Measurements from ENCODE around the gene ZNF317.
A peak's percentile ranks its signal among the peaks of the same experiment; 100 is the strongest.
"Not testable (repeated sequence)": the region's sequence is repeated elsewhere in the genome, so short reads cannot be mapped to it uniquely, and the experiment has no call there.

ZNF317 gene

DNA sequence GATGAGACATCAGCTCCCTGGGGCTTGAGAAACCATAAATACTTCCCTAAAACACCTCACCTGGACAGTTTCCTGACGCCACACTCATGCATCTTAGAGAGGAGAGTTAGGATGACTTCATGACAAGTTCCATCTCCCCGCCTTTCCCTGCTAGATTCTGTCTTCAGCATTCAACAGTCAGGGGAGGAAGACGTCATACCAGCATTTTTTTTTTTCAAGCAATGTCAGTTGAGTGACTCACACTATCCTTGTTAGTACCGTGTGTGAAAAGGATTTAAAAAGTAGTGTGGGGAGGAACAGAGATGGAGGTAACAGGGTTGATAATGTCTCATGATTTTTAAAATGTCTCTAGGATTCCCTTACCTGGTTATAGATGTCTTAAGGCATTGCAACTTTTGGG is 38.7 kb downstream of the ZNF317 start, which contains the start of gene OR7D2:
Gene OR7D2 (plus strand): TSS at position 79 of the 400 bp plus-strand sequence. CDS start 6,803 bp downstream, outside the sequence.
- no peak for DNase-seq

- no peak for DNase-seq
Measured at GRCh38 chr19:9183000-9183399, 42.8 kb downstream of the ZNF317 start.

DNA sequence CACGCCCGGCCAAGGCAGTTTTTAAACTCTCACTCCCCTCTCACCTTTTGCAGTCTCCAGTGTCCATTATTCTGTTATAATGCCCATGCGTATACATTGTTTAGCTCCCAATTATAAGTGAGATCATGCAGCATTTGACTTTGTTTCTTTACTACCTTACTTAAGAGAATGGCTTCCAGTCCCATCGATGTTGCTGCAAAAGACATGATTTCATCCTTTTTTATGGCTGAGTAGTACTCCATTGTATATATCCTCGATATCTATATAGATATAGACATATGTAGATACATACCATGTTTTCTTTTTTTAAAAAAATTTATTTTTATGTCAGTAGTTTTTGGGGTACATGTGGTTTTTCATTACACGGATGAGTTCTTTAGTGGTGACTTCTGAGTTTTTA is 47.0 kb downstream of the ZNF317 start:
- no peak for DNase-seq

DNA sequence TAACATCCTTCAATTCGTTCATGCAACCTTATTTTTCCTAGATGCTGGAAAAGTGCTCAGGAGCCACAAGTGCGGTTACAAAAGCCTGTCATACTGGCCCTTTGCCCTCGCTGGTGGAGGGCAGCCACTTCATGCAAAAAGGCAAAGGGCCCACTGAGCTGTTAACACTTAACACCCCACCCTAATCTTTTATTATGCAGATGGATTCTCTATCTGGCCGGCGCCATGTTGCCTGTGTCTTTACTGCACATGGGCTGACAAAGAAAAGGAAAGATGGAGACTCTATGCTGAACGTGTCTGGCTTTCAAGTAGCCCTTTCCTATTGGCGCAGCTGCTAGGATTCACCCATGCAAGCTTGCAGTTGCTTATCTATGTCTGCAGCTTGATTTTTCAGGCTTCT is 49.3 kb downstream of the ZNF317 start:
- DNase-seq: no peak

DNA sequence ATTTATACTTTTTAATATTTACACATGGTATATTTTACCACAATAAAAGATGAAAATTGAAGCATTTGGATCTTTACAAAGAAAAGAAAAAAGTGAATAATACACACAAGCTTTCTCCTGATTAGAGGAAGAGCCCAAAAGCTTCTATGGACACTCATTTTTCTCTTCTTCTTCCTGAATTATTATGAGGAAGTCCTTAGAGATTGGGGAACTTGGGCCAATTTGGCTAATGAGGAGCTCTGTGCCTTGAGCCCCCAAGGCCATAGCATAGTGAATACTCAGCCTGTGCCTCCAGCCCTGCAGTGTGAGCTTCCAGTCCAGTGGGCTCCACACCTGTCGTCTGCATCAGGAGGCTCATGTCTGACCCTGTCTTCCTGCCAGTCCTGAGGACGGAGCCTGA is 57.8 kb downstream of the ZNF317 start:
- not testable (repeated sequence) for DNase-seq

GRCh38 chr19:9205501-9206113 is 65.4 kb downstream of the ZNF317 start:
- peak; percentile 51 for DNase-seq

Data from fibroblast of skin of right quadriceps (primary cell).